Daoy (cell line): Measurements from ENCODE around the gene HMCN1. TPM values are rescaled to one million over a fixed set of nuclear protein-coding genes. Genes with fewer than 3 reads are reported as not detected.
A peak's percentile ranks its signal among the peaks of the same experiment; 100 is the strongest.
"Not testable (repeated sequence)": the region's sequence is repeated elsewhere in the genome, so short reads cannot be mapped to it uniquely, and the experiment has no call there.

Source experiments
- DNase-seq: peaks from one replicate; pipeline ENCODE4 v3.0.0-alpha.2; 2015; ENCODE audit warnings: low read depth
- total RNA-seq: library from RNA; depleted of rRNA; stranded (reverse); fragments of >200 nt; shearing (Covaris generic); gene quantifications from 2 replicates; pipeline ENCODE4 v1.2.3, GENCODE V29; 2014

HMCN1 gene
- total RNA-seq, 1 experiment from 2014 or later, result 2.6 TPM

- no peak for DNase-seq
Observed at GRCh38 chr1:186202776-186203175, 468.6 kb downstream of the HMCN1 start.

DNA sequence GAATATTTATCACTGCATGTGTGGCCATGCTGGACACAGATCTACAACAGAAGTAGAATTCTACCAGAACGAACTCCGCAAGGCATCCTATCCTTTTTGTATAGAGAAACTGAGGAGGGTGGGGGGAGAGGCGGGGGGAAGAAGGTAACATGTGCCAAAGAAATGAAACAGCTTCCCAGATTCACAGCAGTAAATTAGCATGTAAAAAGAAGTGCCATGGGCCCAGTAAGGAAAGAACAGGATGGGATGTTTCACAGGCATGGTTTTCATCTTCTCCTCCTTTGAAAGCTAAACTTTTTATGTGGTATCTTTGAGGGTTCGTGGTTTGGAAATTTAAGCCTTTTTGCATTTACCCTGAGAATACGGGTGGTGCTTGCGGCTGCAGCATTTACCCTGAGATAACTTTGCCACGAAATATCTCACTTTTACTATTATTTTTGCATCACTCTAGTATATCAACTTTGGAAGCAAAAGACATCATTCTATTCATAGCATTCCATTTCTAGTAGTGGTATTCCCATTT, 471.9 kb downstream of the HMCN1 start:
- DNase-seq, result no peak

- DNase-seq, result no peak
Observed at GRCh38 chr1:186207391-186208085, 473.3 kb downstream of the HMCN1 start.

DNA sequence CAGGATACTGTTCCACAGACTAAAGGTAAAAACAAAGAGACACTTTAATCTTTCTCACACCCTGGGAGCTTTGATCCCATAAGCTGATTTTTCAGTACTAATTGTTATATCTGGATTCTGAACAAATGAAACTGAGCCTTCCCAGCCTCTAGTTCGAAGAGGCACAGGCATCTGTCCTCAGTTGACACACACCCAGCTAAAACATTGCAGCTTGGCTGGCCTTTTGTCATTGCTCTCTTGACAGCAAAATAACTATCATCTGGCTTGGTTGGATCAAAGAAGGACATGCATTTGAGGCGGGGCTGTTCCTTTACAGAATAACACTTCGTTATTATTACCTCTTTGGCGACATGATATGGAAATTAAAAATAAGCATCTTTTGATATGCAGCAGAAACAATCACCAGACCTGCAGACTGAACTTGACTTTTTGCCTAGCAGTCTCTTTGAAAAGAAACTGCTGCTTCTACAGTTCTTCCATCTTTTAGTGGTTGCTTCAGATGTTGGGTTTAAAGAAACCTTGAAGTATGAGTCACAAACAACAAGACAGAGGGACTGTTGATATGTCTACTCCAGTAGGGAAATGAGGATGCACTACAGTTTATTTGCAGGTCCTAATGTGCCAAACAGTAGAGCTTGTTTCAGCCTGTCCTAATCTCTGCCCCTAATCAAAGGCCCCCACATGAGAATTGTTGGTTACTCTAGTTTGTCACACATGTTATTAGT, 474.4 kb downstream of the HMCN1 start:
- DNase-seq, result no peak

DNA sequence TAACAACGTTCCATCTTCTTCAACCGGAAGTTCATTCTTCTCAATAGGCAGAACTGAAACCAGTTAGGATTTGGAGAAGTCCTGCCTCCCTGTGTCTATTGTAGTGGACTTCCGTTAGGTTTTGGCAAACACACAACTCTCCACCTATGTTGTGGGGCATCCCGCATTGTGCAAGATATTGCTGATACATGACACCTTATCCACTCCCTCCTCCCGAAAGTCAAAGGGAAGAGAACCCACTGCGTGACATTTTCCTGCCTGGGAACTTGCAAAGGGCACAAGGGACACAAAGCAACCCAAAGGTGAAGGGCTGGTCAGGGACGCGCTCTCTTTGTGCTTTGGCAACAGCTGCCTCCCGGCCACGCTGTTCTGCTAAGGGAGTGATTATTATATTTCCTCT, 476.1 kb downstream of the HMCN1 start:
- DNase-seq, result no peak

- not testable (repeated sequence) for DNase-seq
Observed at GRCh38 chr1:186211583-186211982, 477.4 kb downstream of the HMCN1 start.

GRCh38 chr1:186212568-186213224, 478.5 kb downstream of the HMCN1 start:
- peak; percentile 87 for DNase-seq

DNA sequence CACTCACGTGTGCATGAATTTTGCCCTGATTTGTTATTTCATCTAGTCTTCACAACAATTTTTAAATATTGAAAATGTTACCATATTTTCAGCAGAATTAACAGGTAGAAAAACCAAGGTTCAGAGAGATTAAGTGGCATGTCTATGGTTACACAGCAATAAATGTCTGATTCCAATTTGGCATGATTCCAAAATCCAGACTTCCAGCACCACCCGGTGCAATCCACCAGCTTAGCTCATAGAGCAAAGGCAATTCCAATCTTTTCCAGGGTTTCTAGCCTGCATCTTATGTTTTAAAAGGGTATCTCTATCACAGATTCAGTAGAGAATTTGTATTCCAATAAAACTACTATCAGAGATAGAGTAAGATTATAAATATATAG, 479.0 kb downstream of the HMCN1 start:
- DNase-seq, result no peak

DNA sequence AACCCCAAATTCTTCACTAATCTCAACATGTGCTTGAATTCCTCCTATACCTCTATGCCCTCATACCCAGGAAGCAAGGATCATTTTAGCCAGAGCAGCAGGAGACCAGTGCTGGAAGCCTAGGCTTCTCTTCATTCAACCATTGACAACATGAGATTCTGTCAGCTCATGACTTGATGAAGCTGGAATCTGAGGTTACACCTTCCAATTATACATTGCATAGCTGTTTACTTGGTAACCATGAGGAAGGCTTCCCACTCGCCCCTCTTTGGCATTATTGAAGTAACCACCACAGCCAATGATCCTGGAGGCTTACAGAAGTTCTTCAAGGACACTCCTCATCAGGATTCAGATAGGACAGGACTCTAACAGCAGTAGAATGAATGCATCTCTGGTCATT, 480.6 kb downstream of the HMCN1 start:
- no peak for DNase-seq

- DNase-seq, result no peak
Observed at GRCh38 chr1:186215636-186216035, 481.4 kb downstream of the HMCN1 start.

GRCh38 chr1:186218654-186219352, 484.6 kb downstream of the HMCN1 start:
- no peak for DNase-seq

- peak; percentile 29 for DNase-seq
Observed at GRCh38 chr1:186220067-186220466, 485.9 kb downstream of the HMCN1 start.

GRCh38 chr1:186220911-186221310, 486.7 kb downstream of the HMCN1 start:
- no peak for DNase-seq

GRCh38 chr1:186225096-186225495, 490.9 kb downstream of the HMCN1 start:
- no peak for DNase-seq

DNA sequence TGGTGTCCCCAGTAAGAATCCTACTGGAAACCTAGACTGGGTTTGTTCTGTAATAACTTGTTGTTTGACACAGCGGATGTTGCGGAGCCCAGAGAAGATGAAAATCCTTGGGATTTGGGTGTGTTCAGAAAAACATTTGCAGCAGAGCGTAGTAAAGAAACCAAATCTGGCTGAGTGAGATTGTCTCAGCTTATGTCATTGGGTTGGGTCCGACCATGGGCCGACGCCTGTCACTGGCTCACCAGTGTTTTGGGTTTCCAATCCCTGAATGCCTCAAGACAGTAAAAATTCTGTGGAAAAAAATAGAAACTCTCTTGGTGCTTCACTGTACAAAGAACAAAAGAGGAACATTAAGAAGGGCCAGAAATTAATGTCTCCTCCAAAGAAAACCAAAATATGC, 494.6 kb downstream of the HMCN1 start:
- DNase-seq, result no peak

- no peak for DNase-seq
Observed at GRCh38 chr1:186231861-186232436, 497.8 kb downstream of the HMCN1 start.

DNA sequence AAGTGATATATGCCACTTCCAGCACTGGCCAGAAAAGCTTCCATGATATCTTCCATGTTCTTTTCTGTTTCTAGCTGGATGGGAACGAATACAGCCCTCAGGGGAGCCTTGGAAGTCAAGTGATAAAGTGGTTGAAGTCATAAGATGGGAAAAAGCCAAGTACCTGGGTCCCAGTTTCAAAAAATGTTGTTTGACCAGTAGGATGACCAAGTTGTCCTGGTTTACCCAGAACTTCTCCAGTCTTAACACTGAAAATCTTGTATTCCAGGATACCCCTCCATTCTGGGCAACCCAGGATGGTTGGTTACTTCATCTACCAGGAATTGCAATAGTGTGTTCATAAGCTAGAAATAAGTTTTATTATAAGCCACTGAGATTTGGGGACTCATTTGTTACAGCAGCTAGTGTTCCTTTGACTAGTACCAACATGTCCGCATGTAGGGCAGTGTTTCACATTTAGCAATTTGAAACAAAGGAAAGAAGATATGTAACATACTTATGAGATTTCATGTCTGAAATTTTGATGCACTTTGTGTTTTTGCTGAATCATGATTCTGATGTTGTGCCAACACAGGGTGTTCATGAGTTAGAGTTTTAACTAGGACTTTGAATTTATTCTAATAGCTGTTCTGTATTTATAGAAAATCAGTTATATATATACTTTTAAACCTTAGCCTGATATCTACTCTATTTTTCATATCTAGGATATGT, 500.9 kb downstream of the HMCN1 start:
- no peak for DNase-seq

DNA sequence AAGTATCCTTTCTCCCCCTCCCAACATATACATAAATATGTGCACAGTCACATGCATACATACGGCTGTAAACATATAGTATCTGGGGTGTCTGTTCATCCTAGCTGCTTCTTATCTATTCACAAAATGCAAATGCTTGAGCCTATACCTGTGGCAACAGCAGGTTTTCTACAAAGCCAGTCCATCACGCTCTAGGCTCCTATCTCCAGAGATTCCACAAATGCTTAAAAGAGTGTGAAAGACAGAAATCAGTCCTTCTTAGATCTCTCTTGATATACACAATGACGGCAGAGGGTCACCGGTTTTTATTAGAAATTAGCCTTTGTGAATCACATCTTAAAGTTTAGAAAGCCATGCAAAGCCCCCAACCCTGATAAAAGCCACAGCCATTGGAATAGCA, 501.5 kb downstream of the HMCN1 start:
- no peak for DNase-seq

GRCh38 chr1:186236921-186237320, 502.7 kb downstream of the HMCN1 start:
- peak; percentile 91 for DNase-seq

DNA sequence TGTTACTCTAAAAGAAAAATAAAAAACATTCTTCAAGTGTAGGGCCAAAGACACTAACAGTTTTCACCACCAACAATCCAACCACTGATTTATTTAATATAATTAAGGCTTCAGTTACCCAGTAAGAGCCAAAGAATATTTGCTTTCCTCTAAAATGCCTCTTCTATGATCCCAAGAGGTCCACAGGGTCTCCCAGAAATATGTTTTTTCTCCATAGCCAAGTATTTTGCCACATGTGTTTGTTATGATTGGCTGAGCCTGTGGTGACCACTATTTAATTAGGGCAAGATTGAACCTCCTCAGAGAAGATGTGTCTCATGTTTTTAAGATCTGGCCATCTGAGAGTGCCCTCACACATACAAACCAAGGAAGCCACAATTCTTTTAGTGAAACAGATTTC, 505.0 kb downstream of the HMCN1 start:
- DNase-seq, result no peak

DNA sequence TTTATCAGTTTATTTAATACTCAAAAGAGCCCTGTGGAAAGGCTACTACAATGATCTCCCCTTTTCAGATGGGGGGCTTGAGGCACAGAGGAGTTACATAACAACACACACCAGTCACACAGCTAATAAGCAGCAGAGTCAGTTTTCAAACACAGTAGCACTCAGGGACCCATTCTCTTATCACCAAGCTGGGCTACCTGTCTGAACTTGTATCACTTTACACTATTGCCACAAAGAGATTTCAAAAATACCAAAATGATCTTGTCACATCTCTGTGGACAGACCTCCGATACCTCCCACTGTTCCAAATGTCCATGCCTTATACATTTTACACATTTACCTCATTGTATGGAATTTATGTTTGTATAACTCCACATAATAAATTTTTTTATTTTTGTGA, 506.2 kb downstream of the HMCN1 start:
- DNase-seq, result no peak
